ENCODE results near the gene NUDT5. TPM values are rescaled to one million over a fixed set of nuclear protein-coding genes. Genes with fewer than 3 reads are reported as not detected.
"Not testable (repeated sequence)": the region's sequence is repeated elsewhere in the genome, so short reads cannot be mapped to it uniquely, and the experiment has no call there.

NUDT5 gene
- polyA plus RNA-seq, 1 donor (not counting 4 experiments of a cell fraction or from before 2014, with no cell fraction given) = 125 TPM

DNA sequence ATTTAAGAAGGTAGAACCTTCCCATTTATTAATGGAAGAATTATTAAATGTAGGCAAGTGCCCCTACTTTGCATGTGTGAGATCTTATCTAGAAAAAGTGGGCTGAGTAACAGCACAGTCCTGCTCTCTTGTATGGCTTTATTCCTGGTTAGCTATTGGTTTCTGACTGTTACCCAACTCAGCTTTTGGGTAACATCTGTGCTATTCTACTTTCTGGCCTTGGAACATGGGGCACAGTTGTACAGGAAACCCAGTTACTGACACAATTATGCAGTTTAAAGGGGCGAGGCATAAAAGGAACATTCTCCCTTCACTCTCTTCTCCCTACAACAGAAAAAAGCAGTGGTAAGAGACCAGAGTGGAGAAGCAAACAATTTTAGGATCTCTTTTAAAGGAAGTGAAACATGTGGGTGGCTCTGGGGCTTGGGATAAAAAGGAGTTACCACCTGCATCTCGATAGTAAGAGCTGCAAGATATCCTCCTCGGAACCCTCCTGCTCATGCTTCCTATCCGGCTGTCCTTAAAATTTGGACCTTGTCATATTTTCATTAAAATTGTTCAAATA is 16.0 kb downstream of the NUDT5 start:
- Histone ChIP-seq H3K79me2 (ENCODE audit: control insufficient read depth, insufficient read depth, low read length) (no peaks in the 10 kb centered on the region), H3K36me3 (ENCODE audit: control insufficient read depth in 2 of 2, extremely low read depth in 1 of 2, insufficient read depth in 2 of 2, low read length in 2 of 2) (peaks cover 16 to 18% of the 10 kb centered on the region in 2 experiments), H3K9me1 (ENCODE audit: control insufficient read depth, extremely low read depth, insufficient read depth, low read length) (no peaks in the 10 kb centered on the region), H2AFZ (ENCODE audit: control insufficient read depth, low read length) (no peak overlapping the region), H3K9me3 (ENCODE audit: control insufficient read depth, low read depth, low read length) (no peaks in the 10 kb centered on the region), H3K27me3 (ENCODE audit: control insufficient read depth, extremely low read depth, insufficient read depth, low read length) (no peaks in the 10 kb centered on the region), H3K9ac (ENCODE audit: control insufficient read depth, extremely low read depth, insufficient read depth, low read length) (no peak overlapping the region), H3K27ac (ENCODE audit: control insufficient read depth, insufficient read depth, low read length) (no peak overlapping the region), H3K4me1 (ENCODE audit: control insufficient read depth, extremely low read depth, insufficient read depth, low read length) (peaks cover 9% of the 10 kb centered on the region), H4K20me1 (ENCODE audit: control insufficient read depth, extremely low read depth, insufficient read depth, low read length) (no peaks in the 10 kb centered on the region), H3K4me2 (ENCODE audit: control insufficient read depth, extremely low read depth, insufficient read depth, low read depth, low read length) (no peak overlapping the region), H3K4me3 (ENCODE audit: control insufficient read depth in 2 of 3, extremely low read depth in 1 of 3, insufficient read depth in 2 of 3, low read depth in 1 of 3, low read length in 3 of 3) (no peak overlapping the region)
- no peak for FAIRE-seq
- no peak for DNase-seq (ENCODE audit: low read depth, low spot score)
- dilution Hi-C loops (cut with MboI; ENCODE audit: extremely low pct_ligation_motif_present, low sequenced_read_pairs) = no loop called here
- no peak for TF ChIP-seq EZH2 (IDR thresholded peaks at IDR 0.05; ENCODE audit: low read length)
- TF ChIP-seq, protein P1, sequence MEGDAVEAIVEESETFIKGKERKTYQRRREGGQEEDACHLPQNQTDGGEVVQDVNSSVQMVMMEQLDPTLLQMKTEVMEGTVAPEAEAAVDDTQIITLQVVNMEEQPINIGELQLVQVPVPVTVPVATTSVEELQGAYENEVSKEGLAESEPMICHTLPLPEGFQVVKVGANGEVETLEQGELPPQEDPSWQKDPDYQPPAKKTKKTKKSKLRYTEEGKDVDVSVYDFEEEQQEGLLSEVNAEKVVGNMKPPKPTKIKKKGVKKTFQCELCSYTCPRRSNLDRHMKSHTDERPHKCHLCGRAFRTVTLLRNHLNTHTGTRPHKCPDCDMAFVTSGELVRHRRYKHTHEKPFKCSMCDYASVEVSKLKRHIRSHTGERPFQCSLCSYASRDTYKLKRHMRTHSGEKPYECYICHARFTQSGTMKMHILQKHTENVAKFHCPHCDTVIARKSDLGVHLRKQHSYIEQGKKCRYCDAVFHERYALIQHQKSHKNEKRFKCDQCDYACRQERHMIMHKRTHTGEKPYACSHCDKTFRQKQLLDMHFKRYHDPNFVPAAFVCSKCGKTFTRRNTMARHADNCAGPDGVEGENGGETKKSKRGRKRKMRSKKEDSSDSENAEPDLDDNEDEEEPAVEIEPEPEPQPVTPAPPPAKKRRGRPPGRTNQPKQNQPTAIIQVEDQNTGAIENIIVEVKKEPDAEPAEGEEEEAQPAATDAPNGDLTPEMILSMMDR (optimal IDR thresholded peaks at IDR 0.05 in 1 of 3, IDR thresholded peaks at IDR 0.05 in 1 of 3, conservative IDR thresholded peaks at IDR 0.05 in 1 of 3; ENCODE audit: extremely low read depth in 1 of 3, insufficient read depth in 2 of 3, low read length in 3 of 3) = no peak

DNA sequence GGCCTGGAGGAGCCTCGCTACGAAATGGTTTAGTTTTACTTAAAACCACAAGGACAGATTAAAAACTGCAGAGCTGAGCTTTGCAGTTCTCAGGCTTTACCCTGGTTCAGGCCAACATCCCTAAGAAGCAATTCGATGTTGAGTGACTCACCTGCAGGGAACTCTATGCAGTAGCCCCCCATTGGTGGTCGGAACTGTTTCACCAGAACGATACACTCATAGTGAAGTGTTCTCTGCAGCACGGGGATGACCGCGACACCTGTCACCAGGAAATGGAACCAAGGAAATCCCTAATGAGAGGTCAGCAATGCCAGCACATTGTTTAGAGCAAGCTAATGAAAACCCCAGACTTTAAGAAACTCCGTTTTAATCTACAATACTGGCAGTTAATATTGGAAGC is 18.0 kb downstream of the NUDT5 start:
- Histone ChIP-seq H3K27ac (ENCODE audit: control insufficient read depth, insufficient read depth, low read length) (no peak overlapping the region), H3K9me3 (ENCODE audit: control insufficient read depth, low read depth, low read length) (no peaks in the 10 kb centered on the region), H3K36me3 (ENCODE audit: control insufficient read depth in 2 of 2, extremely low read depth in 1 of 2, insufficient read depth in 2 of 2, low read length in 2 of 2) (peaks cover 21 to 23% of the 10 kb centered on the region in 2 experiments), H2AFZ (ENCODE audit: control insufficient read depth, low read length) (no peak overlapping the region), H3K9me1 (ENCODE audit: control insufficient read depth, extremely low read depth, insufficient read depth, low read length) (no peaks in the 10 kb centered on the region), H3K4me2 (ENCODE audit: control insufficient read depth, extremely low read depth, insufficient read depth, low read depth, low read length) (no peak overlapping the region), H3K79me2 (ENCODE audit: control insufficient read depth, insufficient read depth, low read length) (no peaks in the 10 kb centered on the region), H3K9ac (ENCODE audit: control insufficient read depth, extremely low read depth, insufficient read depth, low read length) (no peak overlapping the region), H3K4me3 (ENCODE audit: control insufficient read depth in 2 of 3, extremely low read depth in 1 of 3, insufficient read depth in 2 of 3, low read depth in 1 of 3, low read length in 3 of 3) (no peak overlapping the region), H3K4me1 (ENCODE audit: control insufficient read depth, extremely low read depth, insufficient read depth, low read length) (peaks cover 9% of the 10 kb centered on the region), H4K20me1 (ENCODE audit: control insufficient read depth, extremely low read depth, insufficient read depth, low read length) (no peaks in the 10 kb centered on the region), H3K27me3 (ENCODE audit: control insufficient read depth, extremely low read depth, insufficient read depth, low read length) (no peaks in the 10 kb centered on the region)
- FAIRE-seq (no peak), DNase-seq (ENCODE audit: low read depth, low spot score) (no peak)
- dilution Hi-C loops (cut with MboI; ENCODE audit: extremely low pct_ligation_motif_present, low sequenced_read_pairs) = no loop called here
- TF ChIP-seq, protein P1 (optimal IDR thresholded peaks at IDR 0.05 in 1 of 3, IDR thresholded peaks at IDR 0.05 in 1 of 3, conservative IDR thresholded peaks at IDR 0.05 in 1 of 3; ENCODE audit: extremely low read depth in 1 of 3, insufficient read depth in 2 of 3, low read length in 3 of 3) = no peak
- no peak for TF ChIP-seq EZH2 (IDR thresholded peaks at IDR 0.05; ENCODE audit: low read length)

DNA sequence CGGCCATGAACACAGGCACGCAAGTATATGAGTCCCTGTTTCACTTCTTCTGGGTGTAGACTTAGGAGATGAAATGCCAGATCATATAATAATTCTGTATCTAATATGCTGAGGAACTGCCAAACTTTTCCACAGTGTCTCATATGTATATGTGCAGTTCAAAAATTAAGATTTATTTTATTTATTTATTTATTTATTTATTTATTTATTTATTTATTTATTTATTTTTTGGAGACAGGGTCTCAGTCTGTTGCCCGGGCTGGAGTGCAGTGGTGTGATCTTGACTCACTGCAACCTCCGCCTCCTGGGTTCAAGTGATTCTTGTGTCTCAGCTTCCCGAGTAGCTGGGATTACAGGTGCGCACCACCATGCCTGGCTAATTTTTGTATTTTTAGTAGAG is 24.2 kb downstream of the NUDT5 start:
- FAIRE-seq; H3K9me1 ChIP-seq (ENCODE audit: control insufficient read depth, extremely low read depth, insufficient read depth, low read length); DNase-seq (ENCODE audit: low read depth, low spot score); H3K4me2 ChIP-seq (ENCODE audit: control insufficient read depth, extremely low read depth, insufficient read depth, low read depth, low read length); H4K20me1 ChIP-seq (ENCODE audit: control insufficient read depth, extremely low read depth, insufficient read depth, low read length); H2AFZ ChIP-seq (ENCODE audit: control insufficient read depth, low read length); H3K27me3 ChIP-seq (ENCODE audit: control insufficient read depth, extremely low read depth, insufficient read depth, low read length); H3K79me2 ChIP-seq (ENCODE audit: control insufficient read depth, insufficient read depth, low read length); H3K4me3 ChIP-seq (ENCODE audit: control insufficient read depth in 2 of 3, extremely low read depth in 1 of 3, insufficient read depth in 2 of 3, low read depth in 1 of 3, low read length in 3 of 3); H3K9ac ChIP-seq (ENCODE audit: control insufficient read depth, extremely low read depth, insufficient read depth, low read length); H3K9me3 ChIP-seq (ENCODE audit: control insufficient read depth, low read depth, low read length); dilution Hi-C loops (cut with MboI; ENCODE audit: extremely low pct_ligation_motif_present, low sequenced_read_pairs); H3K27ac ChIP-seq (ENCODE audit: control insufficient read depth, insufficient read depth, low read length); H3K4me1 ChIP-seq (ENCODE audit: control insufficient read depth, extremely low read depth, insufficient read depth, low read length): not testable (repeated sequence)
- peaks cover 16 to 17% of the 10 kb centered on the region in 2 experiments for H3K36me3 ChIP-seq (ENCODE audit: control insufficient read depth in 2 of 2, extremely low read depth in 1 of 2, insufficient read depth in 2 of 2, low read length in 2 of 2)
